HFF-Myc (cell line): Measurements from ENCODE around the gene CHRD.

Source experiments
- DNase-seq: peaks from one replicate; pipeline ENCODE4 v3.0.0-alpha.2; 2011; ENCODE audit warnings: low read depth; ENCODE audit errors: extremely low read depth
- H3K4me3 ChIP-seq: replicated peaks from 2 replicates; pipeline ENCODE4 v1.5.1; 2011; ENCODE audit warnings: low read depth, mild to moderate bottlenecking, control low read depth, low read length
- CTCF ChIP-seq: IDR thresholded peaks from 2 replicates; pipeline ENCODE4 v1.5.1; 2012; ENCODE audit warnings: mild to moderate bottlenecking, low read depth, low read length, control low read depth; ENCODE audit errors: missing control alignments

Gene CHRD

GRCh38 chr3:184384856-184385422 is 5.1 kb downstream of the CHRD start:
- TF ChIP-seq CTCF, result no peak
- no peak overlapping the region for H3K4me3 ChIP-seq
- DNase-seq, result no peak

GRCh38 chr3:184386047-184386806 is 6.4 kb downstream of the CHRD start:
- no peak for DNase-seq
- TF ChIP-seq CTCF, result no peak
- H3K4me3 ChIP-seq, result no peak overlapping the region

- no peak for DNase-seq
- no peak for TF ChIP-seq CTCF
Measured at GRCh38 chr3:184387174-184387714, 7.4 kb downstream of the CHRD start.

GRCh38 chr3:184388164-184388935 is 8.5 kb downstream of the CHRD start:
- TF ChIP-seq CTCF, result no peak
- no peak overlapping the region for H3K4me3 ChIP-seq
- no peak for DNase-seq

More at GRCh38 chr3:184387174-184387714, 7.4 kb downstream of the CHRD start:
- H3K4me3 ChIP-seq, result no peak overlapping the region

DNA sequence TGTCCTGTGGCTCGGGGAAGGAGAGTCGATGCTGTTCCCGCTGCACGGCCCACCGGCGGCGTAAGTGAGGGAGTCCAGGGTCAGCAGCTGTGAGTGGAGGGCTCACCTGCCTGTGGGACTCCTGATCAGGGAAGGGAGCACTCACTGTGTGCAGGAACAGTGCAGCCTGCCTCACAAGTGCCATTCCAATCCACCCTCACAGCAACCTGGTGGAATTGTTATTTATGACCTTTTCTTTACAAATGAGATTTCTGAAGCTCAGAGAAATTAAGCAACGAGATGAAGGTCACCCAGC is 9.0 kb downstream of the CHRD start:
- no peak overlapping the region for H3K4me3 ChIP-seq
- DNase-seq, result no peak
- no peak for TF ChIP-seq CTCF

DNA sequence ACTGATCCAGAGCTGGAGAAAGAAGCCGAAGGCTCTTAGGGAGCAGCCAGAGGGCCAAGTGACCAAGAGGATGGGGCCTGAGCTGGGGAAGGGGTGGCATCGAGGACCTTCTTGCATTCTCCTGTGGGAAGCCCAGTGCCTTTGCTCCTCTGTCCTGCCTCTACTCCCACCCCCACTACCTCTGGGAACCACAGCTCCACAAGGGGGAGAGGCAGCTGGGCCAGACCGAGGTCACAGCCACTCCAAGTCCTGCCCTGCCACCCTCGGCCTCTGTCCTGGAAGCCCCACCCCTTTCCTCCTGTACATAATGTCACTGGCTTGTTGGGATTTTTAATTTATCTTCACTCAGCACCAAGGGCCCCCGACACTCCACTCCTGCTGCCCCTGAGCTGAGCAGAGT is 9.5 kb downstream of the CHRD start:
- TF ChIP-seq CTCF, result no peak
- no peak overlapping the region for H3K4me3 ChIP-seq
- DNase-seq, result no peak
